ENCODE results near the gene HMX3.
A peak's percentile ranks its signal among the peaks of the same experiment; 100 is the strongest.

The HMX3 gene

GRCh38 chr10:123140983-123141390, 5.2 kb downstream of the HMX3 start:
- H3K36me3 ChIP-seq (ENCODE audit: control insufficient read depth in 4 of 4, insufficient read depth in 4 of 4, low read length in 3 of 4) = no peaks in the 10 kb centered on the region
- H3K27ac ChIP-seq (ENCODE audit: insufficient read depth in 1 of 2, low read depth in 1 of 2, low read length in 2 of 2, poor library complexity in 1 of 2, severe bottlenecking in 2 of 2) = no peak overlapping the region
- H3K4me3 ChIP-seq (ENCODE audit: control insufficient read depth in 1 of 7, extremely low read depth in 1 of 7, insufficient read depth in 4 of 7, low read depth in 2 of 7, low read length in 6 of 7) = no peak overlapping the region
- POLR2A ChIA-PET = interaction anchor here (0.9 to 1.1 kb wide), 2 partner anchors 10 to 13 kb away, joined by 3 read pairs; partner anchors contain the start of gene BUB3
- H3K27me3 ChIP-seq (replicated peaks in 2 of 5; ENCODE audit: control insufficient read depth in 4 of 5, insufficient read depth in 5 of 5, low read length in 4 of 5) = peaks cover 19 to 100% (median 76%) of the 10 kb centered on the region in 5 experiments
- H3K9me3 ChIP-seq (ENCODE audit: control extremely low read depth in 1 of 5, control insufficient read depth in 4 of 5, insufficient read depth in 2 of 5, low read depth in 1 of 5, low read length in 4 of 5) = no peaks in the 10 kb centered on the region
- peaks cover 0 to 29% (median 16%) of the 10 kb centered on the region in 4 experiments for H3K4me1 ChIP-seq (ENCODE audit: control extremely low read depth in 1 of 4, control insufficient read depth in 4 of 4, insufficient read depth in 4 of 4, low read length in 3 of 4)
- 4% methylated on average over 4 of the region's 6 CpGs for WGBS (ENCODE audit: insufficient coverage)
- no peak for DNase-seq
- CTCF ChIA-PET = interaction anchor here (4.1 kb wide), 1 partner anchor 9 kb away, joined by 37 read pairs; no protein-coding TSS in a partner anchor

- WGBS (ENCODE audit: insufficient coverage) = 12% methylated on average over 30 of the region's 38 CpGs
- ChIA-PET POLR2A (interaction anchor here (0.9 kb wide), 1 partner anchor 9 kb away, joined by 3 read pairs; no protein-coding TSS in a partner anchor), CTCF (interaction anchor here (4.1 kb wide), 1 partner anchor 8 kb away, joined by 37 read pairs; no protein-coding TSS in a partner anchor)
Measured at GRCh38 chr10:123141791-123142700, 6.3 kb downstream of the HMX3 start.

GRCh38 chr10:123142701-123143161, 7.0 kb downstream of the HMX3 start:
- peaks cover 19 to 100% (median 85%) of the 10 kb centered on the region in 5 experiments for H3K27me3 ChIP-seq (replicated peaks in 2 of 5; ENCODE audit: control insufficient read depth in 4 of 5, insufficient read depth in 5 of 5, low read length in 4 of 5)
- no peaks in the 10 kb centered on the region for H3K9me3 ChIP-seq (ENCODE audit: control extremely low read depth in 1 of 5, control insufficient read depth in 4 of 5, insufficient read depth in 2 of 5, low read depth in 1 of 5, low read length in 4 of 5)
- 3% methylated on average over 25 of the region's 33 CpGs for WGBS (ENCODE audit: insufficient coverage)
- no peak overlapping the region for H3K4me3 ChIP-seq (ENCODE audit: control insufficient read depth in 1 of 7, extremely low read depth in 1 of 7, insufficient read depth in 4 of 7, low read depth in 2 of 7, low read length in 6 of 7)
- POLR2A ChIA-PET = no interaction called here
- no peaks in the 10 kb centered on the region for H3K36me3 ChIP-seq (ENCODE audit: control insufficient read depth in 4 of 4, insufficient read depth in 4 of 4, low read length in 3 of 4)
- H3K4me1 ChIP-seq (ENCODE audit: control extremely low read depth in 1 of 4, control insufficient read depth in 4 of 4, insufficient read depth in 4 of 4, low read length in 3 of 4) = peaks cover 0 to 20% (median 14%) of the 10 kb centered on the region in 4 experiments
- no peak overlapping the region for H3K27ac ChIP-seq (ENCODE audit: insufficient read depth in 1 of 2, low read depth in 1 of 2, low read length in 2 of 2, poor library complexity in 1 of 2, severe bottlenecking in 2 of 2)
- no peak for DNase-seq
- CTCF ChIA-PET = no interaction called here

More at GRCh38 chr10:123141791-123142700, 6.3 kb downstream of the HMX3 start:
- H3K4me1 ChIP-seq (ENCODE audit: control extremely low read depth in 1 of 4, control insufficient read depth in 4 of 4, insufficient read depth in 4 of 4, low read length in 3 of 4) = peaks cover 0 to 25% (median 15%) of the 10 kb centered on the region in 4 experiments
- H3K9me3 ChIP-seq (ENCODE audit: control extremely low read depth in 1 of 5, control insufficient read depth in 4 of 5, insufficient read depth in 2 of 5, low read depth in 1 of 5, low read length in 4 of 5) = no peaks in the 10 kb centered on the region
- H3K27ac ChIP-seq (ENCODE audit: insufficient read depth in 1 of 2, low read depth in 1 of 2, low read length in 2 of 2, poor library complexity in 1 of 2, severe bottlenecking in 2 of 2) = no peak overlapping the region
- no peaks in the 10 kb centered on the region for H3K36me3 ChIP-seq (ENCODE audit: control insufficient read depth in 4 of 4, insufficient read depth in 4 of 4, low read length in 3 of 4)
- peaks cover 19 to 100% (median 81%) of the 10 kb centered on the region in 5 experiments for H3K27me3 ChIP-seq (replicated peaks in 2 of 5; ENCODE audit: control insufficient read depth in 4 of 5, insufficient read depth in 5 of 5, low read length in 4 of 5)
- DNase-seq = peak in 1 of 3 donors; percentile 13
- no peak overlapping the region for H3K4me3 ChIP-seq (ENCODE audit: control insufficient read depth in 1 of 7, extremely low read depth in 1 of 7, insufficient read depth in 4 of 7, low read depth in 2 of 7, low read length in 6 of 7)

- H3K4me1 ChIP-seq (ENCODE audit: control extremely low read depth in 1 of 4, control insufficient read depth in 4 of 4, insufficient read depth in 4 of 4, low read length in 3 of 4) = peaks cover 0 to 23% (median 18%) of the 10 kb centered on the region in 4 experiments
Measured at GRCh38 chr10:123143162-123143824, 7.5 kb downstream of the HMX3 start.

GRCh38 chr10:123143825-123144168, 8.0 kb downstream of the HMX3 start:
- Histone ChIP-seq H3K27ac (ENCODE audit: insufficient read depth in 1 of 2, low read depth in 1 of 2, low read length in 2 of 2, poor library complexity in 1 of 2, severe bottlenecking in 2 of 2) (no peak overlapping the region), H3K4me3 (ENCODE audit: control insufficient read depth in 1 of 7, extremely low read depth in 1 of 7, insufficient read depth in 4 of 7, low read depth in 2 of 7, low read length in 6 of 7) (no peak overlapping the region), H3K27me3 (replicated peaks in 2 of 5; ENCODE audit: control insufficient read depth in 4 of 5, insufficient read depth in 5 of 5, low read length in 4 of 5) (peaks cover 9 to 100% (median 78%) of the 10 kb centered on the region in 5 experiments), H3K4me1 (ENCODE audit: control extremely low read depth in 1 of 4, control insufficient read depth in 4 of 4, insufficient read depth in 4 of 4, low read length in 3 of 4) (peaks cover 0 to 26% (median 20%) of the 10 kb centered on the region in 4 experiments), H3K9me3 (ENCODE audit: control extremely low read depth in 1 of 5, control insufficient read depth in 4 of 5, insufficient read depth in 2 of 5, low read depth in 1 of 5, low read length in 4 of 5) (no peaks in the 10 kb centered on the region), H3K36me3 (ENCODE audit: control insufficient read depth in 4 of 4, insufficient read depth in 4 of 4, low read length in 3 of 4) (no peaks in the 10 kb centered on the region)
- ChIA-PET CTCF (interaction anchor here (2.4 kb wide), 1 partner anchor 10 kb away, joined by 11 read pairs; no protein-coding TSS in a partner anchor), POLR2A (no interaction called here)
- no peak for DNase-seq
- 18% methylated on average over 6 of the region's 10 CpGs for WGBS (ENCODE audit: insufficient coverage)

More at GRCh38 chr10:123143162-123143824, 7.5 kb downstream of the HMX3 start:
- ChIA-PET CTCF (no interaction called here), POLR2A (no interaction called here)
- Histone ChIP-seq H3K27me3 (replicated peaks in 2 of 5; ENCODE audit: control insufficient read depth in 4 of 5, insufficient read depth in 5 of 5, low read length in 4 of 5) (peaks cover 15 to 100% (median 82%) of the 10 kb centered on the region in 5 experiments), H3K27ac (ENCODE audit: insufficient read depth in 1 of 2, low read depth in 1 of 2, low read length in 2 of 2, poor library complexity in 1 of 2, severe bottlenecking in 2 of 2) (no peak overlapping the region), H3K36me3 (ENCODE audit: control insufficient read depth in 4 of 4, insufficient read depth in 4 of 4, low read length in 3 of 4) (no peaks in the 10 kb centered on the region), H3K4me3 (ENCODE audit: control insufficient read depth in 1 of 7, extremely low read depth in 1 of 7, insufficient read depth in 4 of 7, low read depth in 2 of 7, low read length in 6 of 7) (no peak overlapping the region), H3K9me3 (ENCODE audit: control extremely low read depth in 1 of 5, control insufficient read depth in 4 of 5, insufficient read depth in 2 of 5, low read depth in 1 of 5, low read length in 4 of 5) (no peaks in the 10 kb centered on the region)
- DNase-seq = no peak
- 6% methylated on average over 29 of the region's 33 CpGs for WGBS (ENCODE audit: insufficient coverage)

GRCh38 chr10:123144697-123145541, 9.1 kb downstream of the HMX3 start:
- Histone ChIP-seq H3K9me3 (ENCODE audit: control extremely low read depth in 1 of 5, control insufficient read depth in 4 of 5, insufficient read depth in 2 of 5, low read depth in 1 of 5, low read length in 4 of 5) (peaks cover 0 to 2% (median 0%) of the 10 kb centered on the region in 5 experiments), H3K36me3 (ENCODE audit: control insufficient read depth in 4 of 4, insufficient read depth in 4 of 4, low read length in 3 of 4) (no peaks in the 10 kb centered on the region), H3K4me1 (ENCODE audit: control extremely low read depth in 1 of 4, control insufficient read depth in 4 of 4, insufficient read depth in 4 of 4, low read length in 3 of 4) (peaks cover 0 to 34% (median 28%) of the 10 kb centered on the region in 4 experiments), H3K4me3 (ENCODE audit: control insufficient read depth in 1 of 7, extremely low read depth in 1 of 7, insufficient read depth in 4 of 7, low read depth in 2 of 7, low read length in 6 of 7) (no peak overlapping the region), H3K27ac (ENCODE audit: insufficient read depth in 1 of 2, low read depth in 1 of 2, low read length in 2 of 2, poor library complexity in 1 of 2, severe bottlenecking in 2 of 2) (no peak overlapping the region), H3K27me3 (replicated peaks in 2 of 5; ENCODE audit: control insufficient read depth in 4 of 5, insufficient read depth in 5 of 5, low read length in 4 of 5) (peaks cover 5 to 100% (median 70%) of the 10 kb centered on the region in 5 experiments)
- POLR2A ChIA-PET = no interaction called here
- WGBS (ENCODE audit: insufficient coverage) = 4% methylated on average over 28 of the region's 29 CpGs
- CTCF ChIA-PET = interaction anchor here (1.5 to 2.4 kb wide), 2 partner anchors 9 to 11 kb away, joined by 4 to 11 read pairs; no protein-coding TSS in a partner anchor
- peak in 1 of 3 donors; percentile 41 for DNase-seq

Measured in common myeloid progenitor, CD34-positive (primary cell).